HG03460 (cell line): ENCODE data around the gene UROS.
A peak's percentile ranks its signal among the peaks of the same experiment; 100 is the strongest.

ENCODE experiments used
- ATAC-seq: cut with Tn5 transposase; IDR thresholded peaks from one replicate; pipeline ENCODE4 v1.9.1; 2021; ENCODE audit not compliant: unreplicated experiment

The UROS gene

DNA sequence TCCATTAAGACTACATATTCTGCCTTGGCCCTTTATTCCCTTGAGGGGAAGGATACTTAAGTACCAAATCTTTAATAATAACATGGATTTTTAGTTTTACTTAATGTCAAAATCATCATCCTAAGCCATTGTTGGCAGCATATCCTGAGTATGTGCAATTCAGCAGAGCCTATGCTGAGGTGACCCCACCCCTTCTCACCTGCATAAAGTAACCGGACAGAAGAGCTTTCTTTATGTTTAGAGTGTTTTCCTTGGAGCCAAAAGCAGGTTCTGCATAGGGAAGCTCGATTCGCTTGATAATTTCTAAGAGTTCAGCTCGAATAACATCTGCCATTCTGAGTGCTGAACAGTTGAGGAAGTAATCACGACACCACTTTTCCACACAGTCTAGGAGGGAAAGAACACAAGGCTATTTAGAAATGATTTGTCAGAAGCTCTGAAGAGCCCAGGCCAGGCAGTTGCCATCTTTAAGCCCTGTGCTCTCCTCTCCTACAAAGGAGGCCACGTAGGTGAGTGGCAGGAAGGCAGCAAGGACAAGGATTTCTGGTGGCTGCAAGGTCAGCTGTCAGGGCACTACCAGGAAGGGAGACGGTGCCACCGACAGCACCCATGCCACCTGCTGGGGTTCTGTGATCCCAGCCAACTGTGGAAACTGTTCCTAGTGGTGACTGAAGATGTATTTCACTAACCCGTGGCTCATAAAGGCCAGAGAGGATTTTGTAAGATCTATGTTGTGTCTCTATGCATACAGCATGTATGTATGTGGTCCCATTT is 15.9 kb upstream of the UROS start:
- ATAC-seq = no peak

DNA sequence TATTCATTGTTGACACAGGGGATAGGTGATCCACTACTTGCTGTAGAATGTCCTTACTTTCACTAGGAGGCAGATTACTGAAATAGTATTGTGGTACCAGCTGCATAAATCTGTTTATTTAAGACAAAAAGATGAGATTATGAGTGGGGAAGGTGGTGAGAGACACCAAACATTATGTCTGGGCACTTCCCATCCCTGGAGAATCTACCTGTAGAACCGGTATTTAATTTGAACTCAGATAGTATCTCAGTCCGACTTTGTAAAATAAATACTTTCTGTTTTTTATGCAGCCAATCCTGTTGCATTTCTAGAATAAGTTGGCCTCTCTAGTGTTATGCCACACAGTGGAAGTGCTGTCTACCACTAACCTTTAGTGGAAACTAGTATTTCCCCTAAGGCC is 13.7 kb upstream of the UROS start:
- ATAC-seq = no peak

DNA sequence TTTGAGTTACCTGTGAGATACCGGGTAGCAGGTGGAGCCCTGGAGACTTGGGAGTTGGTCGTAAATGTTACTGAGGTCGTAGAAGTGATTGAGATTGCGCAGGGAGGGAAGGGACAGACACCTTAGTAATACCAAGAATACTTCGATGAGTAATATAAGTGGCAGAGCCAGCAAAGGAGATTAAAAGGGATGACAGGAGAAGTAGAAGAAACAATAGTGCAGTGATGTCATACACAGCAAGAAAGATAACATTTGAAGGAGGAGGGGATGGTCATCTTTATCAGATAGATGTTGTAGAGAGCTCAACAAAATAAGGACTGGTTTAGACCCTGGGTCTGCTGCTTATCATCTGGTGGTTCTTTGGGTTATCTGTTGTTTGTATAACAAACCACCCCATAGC is 5.3 kb upstream of the UROS start:
- no peak for ATAC-seq

DNA sequence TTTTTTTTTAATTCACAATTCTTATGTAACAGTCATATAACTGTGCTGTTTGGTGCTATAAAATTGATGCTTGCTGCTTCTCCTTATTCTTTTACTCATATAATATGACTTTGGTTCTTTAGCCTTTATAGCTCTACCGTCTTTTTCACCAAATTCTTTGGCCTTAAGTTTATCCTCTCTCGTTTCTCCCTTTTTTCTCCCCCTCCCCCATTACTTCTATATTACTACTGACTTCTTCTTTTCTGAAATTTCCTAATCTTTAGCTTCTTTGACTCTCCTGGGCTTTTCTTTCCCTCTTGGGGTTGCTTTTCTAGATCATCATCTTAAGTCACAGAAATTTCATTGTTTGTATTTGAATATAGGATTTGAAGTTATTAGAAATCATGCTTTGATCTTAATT is 4.1 kb upstream of the UROS start:
- no peak for ATAC-seq

- ATAC-seq = no peak
Observed at GRCh38 chr10:125824736-125825135, 1.7 kb upstream of the UROS start.

DNA sequence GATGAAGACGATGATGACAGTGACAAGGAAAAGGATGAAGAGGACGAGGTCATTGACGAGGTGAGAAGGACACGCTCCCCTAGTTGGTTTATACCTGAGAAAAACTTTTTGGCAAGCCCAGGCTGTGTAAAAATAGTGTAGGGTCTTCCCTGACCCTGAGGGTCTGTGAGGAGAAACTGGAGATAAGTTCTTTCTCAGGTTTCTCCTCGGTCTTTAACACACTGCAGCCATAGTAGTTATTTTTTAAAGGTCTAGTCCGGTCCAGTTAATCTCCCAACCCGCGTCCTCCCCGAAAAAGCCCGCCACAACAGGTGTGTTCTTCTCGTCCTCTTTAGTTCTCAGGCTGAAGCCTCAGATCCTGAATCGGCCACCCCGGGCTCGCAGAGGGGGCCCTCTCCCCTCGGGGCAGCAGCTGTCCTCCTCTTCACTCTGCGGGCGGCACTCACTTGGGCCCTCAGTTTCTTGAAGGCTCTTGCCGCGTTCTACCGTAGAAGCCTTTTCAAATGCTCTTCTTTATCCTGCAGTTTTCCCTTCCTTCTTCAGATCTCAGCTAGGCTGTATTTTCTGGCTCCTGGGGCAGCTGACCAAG is 699 bp upstream of the UROS start:
- ATAC-seq = peak; percentile 5

GRCh38 chr10:125820701-125821100 is 2.4 kb downstream of the UROS start:
- ATAC-seq = peak; percentile 50

- ATAC-seq = no peak
Observed at GRCh38 chr10:125817337-125817946, 5.6 kb downstream of the UROS start.

- ATAC-seq = no peak
Observed at GRCh38 chr10:125816548-125816947, 6.5 kb downstream of the UROS start.

- no peak for ATAC-seq
Observed at GRCh38 chr10:125815764-125816163, 7.3 kb downstream of the UROS start.

DNA sequence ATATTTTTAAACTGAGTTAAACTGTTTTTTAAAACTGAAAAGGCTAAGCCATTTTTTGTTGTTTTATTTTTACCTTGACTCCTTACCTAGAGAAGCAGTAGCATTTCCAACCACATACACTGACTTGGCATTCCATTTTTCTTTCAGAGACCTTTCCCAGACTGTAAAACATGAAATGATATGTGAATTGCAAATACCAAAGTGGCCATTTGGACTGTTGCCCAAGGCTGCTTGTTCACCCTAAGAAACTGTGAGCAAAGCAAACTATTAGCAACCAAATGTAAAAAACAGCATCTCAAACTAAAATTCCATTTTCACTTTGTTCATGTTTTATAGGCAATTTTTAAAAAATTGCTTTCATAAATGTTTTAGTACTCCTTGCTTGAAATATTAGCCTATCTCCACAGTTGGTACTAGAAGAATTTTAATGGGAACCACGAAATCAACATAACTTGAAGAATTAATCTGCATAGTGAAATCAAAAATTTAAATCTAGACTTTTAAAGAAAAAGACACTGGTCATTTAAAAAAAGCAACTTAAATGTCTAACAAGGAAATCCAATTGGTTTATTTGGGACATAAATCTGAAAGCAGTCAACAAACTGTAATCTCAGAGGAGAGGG is 10.8 kb downstream of the UROS start:
- ATAC-seq = no peak

- no peak for ATAC-seq
Observed at GRCh38 chr10:125811251-125811650, 11.8 kb downstream of the UROS start.

GRCh38 chr10:125808047-125808446 is 15.0 kb downstream of the UROS start:
- no peak for ATAC-seq

DNA sequence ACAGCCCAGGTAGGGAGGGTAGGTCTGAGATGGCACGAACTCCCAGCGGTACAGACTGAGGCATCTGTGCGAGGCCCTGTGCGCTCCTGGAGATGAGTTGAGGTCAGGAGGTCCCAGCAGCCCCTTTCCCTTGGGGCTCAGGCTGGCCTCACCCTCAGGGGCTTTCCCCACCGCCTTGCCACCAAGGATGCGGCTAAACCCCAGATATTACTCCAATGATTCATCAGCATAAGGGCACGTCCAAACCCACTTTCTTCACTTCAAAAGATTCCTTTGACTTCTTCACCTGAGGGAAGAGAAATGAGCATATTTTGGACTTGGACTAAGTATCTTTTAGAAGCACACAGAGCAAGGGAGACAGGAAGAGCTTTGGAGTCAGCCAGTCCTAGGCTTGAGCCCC is 20.3 kb downstream of the UROS start:
- no peak for ATAC-seq

DNA sequence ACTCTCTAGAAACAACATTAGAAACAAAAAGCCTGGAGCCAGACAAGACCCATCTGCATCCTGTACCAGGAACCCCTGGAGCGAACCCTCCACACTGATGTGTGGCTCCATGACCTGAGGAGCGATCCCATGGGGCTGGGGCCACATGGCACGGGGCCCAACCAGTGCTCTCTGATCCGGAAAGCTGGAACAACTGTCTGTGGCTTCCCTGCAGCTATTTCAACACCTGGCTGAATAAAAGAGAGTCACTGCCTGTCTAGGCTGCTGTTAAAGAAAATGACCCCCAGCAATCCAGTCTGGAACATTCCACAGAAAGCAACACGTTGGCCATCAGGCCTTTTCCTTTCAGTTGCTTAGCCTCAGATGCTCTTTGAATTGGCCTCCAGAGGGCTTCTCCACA is 20.9 kb downstream of the UROS start:
- no peak for ATAC-seq

DNA sequence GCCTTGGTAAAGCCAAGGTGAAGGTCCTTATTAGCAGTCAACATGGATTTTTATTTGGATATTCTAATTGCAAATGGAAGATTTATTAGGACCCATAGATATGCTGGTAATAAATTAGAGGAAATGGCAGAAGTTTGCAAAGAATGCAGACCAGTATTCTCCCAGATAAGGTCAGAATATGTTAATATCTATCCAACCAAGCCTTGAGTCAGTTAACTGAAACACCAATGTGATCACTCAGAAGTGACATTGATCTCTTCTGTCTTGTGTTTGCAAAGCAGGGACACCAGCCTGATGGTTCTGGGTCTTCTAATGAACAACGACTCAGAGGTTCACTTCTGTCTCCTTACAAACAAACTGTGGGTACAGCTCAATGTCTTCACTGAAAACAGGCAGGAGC is 21.5 kb downstream of the UROS start:
- ATAC-seq = no peak

DNA sequence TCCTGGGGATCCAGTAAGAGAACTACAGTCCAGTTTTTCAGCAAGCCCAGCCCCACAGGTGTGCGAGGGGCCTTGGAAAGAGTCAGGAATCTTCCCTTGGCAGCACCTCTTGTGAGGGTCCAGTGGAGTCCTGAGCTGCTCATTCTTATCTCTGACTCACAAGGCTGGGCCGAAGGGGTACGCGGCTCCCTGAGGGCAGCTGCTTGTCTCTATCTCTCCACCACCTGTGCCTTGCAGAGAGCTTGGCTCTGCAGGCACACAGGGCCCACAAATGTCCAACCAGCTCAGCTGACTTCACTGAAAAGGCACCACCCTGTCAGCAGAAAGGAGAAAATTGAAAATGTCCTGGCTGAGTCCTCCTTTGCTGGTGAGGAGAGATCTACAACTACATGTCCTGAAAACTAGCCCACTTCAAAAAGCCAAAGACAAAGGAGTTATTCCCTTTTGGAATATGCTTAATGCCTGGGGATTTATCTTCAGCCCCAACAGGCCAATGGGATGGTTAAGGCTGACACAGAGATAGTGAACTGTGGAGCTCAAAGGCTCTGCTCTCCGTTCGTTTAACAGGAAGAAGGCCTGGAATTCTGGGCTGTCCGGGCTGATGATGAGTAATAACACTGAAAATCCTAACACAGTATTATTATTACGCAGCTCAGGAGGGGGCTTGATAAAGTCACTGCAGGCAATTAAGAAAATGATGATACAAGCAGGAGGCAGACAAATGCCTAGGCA is 23.4 kb downstream of the UROS start:
- no peak for ATAC-seq

- no peak for ATAC-seq
Observed at GRCh38 chr10:125797994-125798662, 24.9 kb downstream of the UROS start.

GRCh38 chr10:125797424-125797823 is 25.6 kb downstream of the UROS start:
- ATAC-seq = no peak

DNA sequence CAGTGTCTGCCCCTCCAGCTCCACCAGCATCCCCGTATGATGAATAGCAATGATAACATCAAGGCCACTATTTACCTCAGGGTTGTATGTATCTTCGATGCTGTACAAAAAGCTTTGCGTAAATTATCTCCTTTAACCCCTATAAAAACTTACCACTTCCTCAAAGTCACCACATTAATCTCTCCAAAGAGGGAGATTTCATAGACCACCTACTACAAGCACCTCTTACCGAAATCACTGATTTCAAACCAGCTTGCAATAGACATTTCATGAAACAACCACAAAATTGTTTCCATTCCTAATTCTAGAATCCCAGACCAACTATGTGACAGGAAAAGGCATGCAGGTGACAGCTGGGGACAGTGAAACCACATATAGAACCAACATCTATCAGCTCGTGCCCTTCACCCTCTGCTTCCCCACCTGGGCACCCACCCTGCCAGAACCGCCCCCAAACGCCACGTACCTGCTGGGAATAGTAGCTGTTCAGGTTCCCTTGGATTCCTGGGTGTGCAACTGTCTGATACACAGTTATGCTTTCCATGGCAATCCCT is 27.3 kb downstream of the UROS start:
- ATAC-seq = no peak

DNA sequence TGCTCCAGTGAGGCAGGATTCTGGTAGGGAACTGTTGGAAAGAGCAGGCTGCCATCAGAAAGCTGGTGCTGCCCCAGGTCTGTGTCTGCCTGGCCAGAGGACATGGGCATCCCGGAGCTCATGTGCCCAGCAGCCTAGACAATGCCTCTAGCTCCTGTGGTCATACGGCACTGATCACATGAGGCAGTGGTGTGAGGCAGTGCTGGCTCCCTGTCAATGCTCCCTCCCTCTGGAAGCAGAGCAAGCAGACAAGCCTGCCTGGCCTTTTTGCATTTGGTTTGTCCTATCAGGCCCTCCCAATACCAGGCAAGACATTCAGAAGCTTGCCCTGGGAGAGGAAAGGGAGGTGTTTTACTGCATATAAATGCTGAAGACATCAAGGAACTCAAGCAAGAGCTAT is 27.9 kb downstream of the UROS start:
- no peak for ATAC-seq
